ENCODE data around the gene TYROBP.
"Not testable (repeated sequence)": the region's sequence is repeated elsewhere in the genome, so short reads cannot be mapped to it uniquely, and the experiment has no call there.

TYROBP gene

DNA sequence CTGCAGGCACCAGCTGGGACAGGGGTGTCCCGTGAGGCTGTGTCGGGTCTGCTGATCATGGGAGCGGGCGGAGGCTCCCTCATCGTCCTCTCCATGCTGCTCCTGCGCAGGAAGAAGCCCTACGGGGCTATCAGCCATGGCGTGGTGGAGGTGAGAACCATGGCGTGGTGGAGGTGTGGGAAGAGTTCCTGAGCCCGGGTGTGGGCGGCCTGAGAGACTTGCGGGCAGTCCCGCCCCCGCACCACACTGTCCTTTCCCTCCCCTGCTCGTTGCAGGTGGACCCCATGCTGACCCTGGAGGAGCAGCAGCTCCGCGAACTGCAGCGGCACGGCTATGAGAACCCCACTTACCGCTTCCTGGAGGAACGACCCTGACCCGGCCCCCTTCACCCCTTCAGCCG is 29.0 kb downstream of the TYROBP start:
- DNase-seq (ENCODE audit: extremely low spot score, insufficient read length, low read depth) (no peak), FAIRE-seq (no peak)

DNA sequence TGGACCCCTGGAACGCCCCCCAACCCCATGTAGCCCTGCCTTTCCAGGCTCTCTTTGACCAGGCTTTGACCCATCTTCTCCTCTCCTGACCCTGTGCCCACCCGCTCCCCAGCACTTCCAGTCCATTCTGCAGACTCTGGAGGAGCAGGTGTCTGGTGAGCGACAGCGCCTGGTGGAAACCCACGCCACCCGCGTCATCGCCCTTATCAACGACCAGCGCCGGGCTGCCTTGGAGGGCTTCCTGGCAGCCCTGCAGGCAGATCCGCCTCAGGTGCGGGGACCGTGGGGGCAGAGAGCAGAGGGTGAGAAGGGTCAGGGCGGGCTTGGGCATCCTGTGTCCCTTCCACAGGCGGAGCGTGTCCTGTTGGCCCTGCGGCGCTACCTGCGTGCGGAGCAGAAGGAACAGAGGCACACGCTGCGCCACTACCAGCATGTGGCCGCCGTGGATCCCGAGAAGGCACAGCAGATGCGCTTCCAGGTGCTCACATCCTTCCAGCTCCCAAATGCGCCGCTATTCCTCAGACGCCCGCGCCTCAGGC is 33.6 kb downstream of the TYROBP start:
- no peak for DNase-seq (ENCODE audit: extremely low spot score, insufficient read length, low read depth)

DNA sequence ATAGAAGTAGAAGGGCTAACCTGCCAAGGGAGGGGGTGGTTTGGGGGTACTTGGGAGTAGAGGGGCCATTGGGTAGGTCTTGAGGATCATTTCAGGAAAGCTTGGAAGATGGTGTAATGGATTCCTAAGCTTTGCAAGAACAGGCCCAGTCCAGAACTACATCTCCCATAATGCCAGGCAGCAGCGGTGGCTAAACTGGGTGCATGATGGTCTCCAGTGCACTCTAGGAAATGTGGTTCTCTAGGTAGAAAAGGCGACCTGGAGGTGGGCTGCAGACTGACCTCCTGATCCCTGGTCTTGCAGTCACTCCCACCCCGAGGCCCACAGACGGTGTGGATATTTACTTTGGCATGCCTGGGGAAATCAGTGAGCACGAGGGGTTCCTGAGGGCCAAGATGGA is 35.9 kb downstream of the TYROBP start:
- no peak for FAIRE-seq
- DNase-seq (ENCODE audit: extremely low spot score, insufficient read length, low read depth): no peak

More for the DNA sequence above, 33.6 kb downstream of the TYROBP start:
- FAIRE-seq: no peak

DNA sequence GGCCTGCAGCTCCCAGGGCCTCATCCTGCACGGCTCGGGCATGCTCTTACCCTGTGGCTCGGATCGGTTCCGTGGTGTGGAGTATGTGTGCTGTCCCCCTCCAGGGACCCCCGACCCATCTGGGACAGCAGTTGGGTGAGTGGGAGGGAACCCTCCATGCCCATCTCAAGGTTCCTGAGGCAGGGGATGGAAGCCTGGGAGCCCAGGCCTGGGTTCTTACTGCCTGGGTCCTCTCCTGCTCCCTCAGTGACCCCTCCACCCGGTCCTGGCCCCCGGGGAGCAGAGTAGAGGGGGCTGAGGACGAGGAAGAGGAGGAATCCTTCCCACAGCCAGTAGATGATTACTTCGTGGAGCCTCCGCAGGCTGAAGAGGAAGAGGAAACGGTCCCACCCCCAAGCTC is 36.5 kb downstream of the TYROBP start:
- DNase-seq (ENCODE audit: extremely low spot score, insufficient read length, low read depth) (no peak), FAIRE-seq (no peak)

DNA sequence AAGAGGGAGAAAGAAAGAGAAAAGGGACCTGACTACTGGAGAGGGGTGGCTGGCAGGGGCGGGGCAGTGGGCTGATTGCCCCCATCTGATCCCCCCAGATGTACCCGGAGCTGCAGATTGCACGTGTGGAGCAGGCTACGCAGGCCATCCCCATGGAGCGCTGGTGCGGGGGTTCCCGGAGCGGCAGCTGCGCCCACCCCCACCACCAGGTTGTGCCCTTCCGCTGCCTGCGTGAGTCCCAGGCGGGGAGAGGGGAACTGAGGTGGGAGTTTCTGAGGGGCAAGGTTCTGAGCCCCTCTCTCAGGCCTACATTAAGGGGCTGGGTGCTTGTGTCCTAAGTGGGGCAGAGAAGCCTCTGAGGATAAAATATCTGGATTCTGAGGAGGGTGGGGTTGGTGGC is 37.3 kb downstream of the TYROBP start:
- FAIRE-seq: no peak
- no peak for DNase-seq (ENCODE audit: extremely low spot score, insufficient read length, low read depth)

DNA sequence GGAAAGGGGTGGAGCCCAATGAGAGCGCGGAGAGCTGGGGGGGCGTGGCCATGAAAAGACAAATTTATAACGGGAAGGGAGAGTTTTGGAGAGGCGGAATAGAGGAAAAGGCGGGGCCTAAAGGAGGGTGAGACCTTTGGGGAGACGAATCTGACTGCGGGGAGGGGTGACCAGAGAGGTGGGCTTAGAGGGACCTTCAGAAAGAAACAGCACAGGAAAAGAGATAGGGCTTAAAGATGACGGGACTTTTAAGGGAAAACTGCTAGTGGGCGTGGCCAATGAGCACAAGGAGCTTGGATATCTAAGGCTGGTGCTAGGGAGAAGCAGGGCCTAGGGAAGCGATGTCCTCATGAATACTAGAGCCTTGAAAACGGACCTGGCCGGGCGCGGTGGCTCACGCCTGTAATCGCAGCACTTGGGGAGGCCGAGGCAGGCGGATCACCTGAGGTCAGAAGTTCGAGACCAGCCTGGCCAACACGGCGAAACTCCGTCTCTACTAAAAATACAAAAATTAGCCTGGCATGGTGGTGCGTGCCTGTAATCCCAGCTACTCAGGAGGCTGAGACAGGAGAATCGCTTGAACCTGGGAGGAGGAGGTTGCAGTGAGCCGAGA is 37.9 kb downstream of the TYROBP start:
- DNase-seq (ENCODE audit: extremely low spot score, insufficient read length, low read depth); FAIRE-seq: not testable (repeated sequence)

DNA sequence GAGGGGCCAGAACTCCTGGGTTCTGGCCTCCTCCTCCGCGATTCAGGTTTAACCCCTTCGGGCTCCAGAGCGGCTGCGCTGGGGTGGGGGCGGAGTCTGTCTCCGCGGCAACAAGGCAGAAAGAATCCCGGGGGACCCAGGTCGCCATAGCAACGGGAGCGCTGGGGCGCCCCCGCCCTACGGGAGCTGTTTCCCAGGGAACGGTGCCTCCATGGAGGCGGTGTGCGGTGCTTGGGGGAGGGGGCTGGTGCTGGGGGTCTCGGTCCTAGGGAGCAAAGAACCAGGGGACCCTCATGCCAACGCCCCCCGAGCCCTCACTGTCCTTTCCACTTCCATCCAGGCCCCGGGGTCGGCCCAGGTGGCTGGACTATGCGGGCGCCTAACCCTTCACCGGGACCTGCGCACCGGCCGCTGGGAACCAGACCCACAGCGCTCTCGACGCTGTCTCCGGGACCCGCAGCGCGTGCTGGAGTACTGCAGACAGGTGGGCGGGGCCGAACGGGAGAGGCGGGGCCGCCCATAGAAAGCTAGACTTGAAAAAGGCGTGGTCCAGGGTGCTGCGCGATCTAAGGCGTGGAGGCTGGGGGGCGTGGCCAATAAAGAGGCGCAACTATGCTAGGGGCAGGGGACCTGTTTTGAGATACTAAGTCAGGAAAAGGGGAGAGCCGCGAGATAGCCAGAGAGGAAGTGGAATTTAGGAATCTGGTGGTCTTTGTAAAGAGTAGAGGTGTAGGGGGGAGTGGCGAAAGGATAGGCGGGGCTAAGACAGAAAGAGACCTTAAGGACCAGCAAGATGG is 38.6 kb downstream of the TYROBP start:
- DNase-seq (ENCODE audit: extremely low spot score, insufficient read length, low read depth) (peak; percentile 69), FAIRE-seq (peak; percentile 81)

DNA sequence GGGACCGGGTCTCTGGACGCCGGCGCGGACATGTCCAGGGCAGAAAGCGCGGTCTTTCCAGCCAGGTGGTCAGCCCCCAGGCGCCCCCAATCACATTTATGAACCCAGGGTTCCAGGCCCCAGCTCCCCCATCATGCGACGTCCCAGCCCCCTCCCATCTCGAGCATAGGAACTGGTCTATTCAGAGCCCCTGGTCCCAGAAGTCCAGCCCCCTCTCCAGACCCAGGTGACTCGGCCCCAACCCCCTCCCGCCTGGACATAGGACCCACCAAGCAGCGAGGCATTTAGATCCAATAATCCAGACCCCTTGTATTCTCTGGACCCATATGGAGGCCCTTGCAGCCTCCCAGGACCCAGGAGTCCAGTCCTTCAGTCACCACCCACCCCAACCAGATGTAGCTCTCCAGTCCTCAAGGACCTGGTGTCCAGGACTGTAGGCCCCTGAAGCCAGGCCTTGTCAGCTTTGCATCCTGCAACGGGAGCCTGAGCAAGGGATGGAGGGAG is 39.2 kb downstream of the TYROBP start:
- FAIRE-seq: no peak

DNA sequence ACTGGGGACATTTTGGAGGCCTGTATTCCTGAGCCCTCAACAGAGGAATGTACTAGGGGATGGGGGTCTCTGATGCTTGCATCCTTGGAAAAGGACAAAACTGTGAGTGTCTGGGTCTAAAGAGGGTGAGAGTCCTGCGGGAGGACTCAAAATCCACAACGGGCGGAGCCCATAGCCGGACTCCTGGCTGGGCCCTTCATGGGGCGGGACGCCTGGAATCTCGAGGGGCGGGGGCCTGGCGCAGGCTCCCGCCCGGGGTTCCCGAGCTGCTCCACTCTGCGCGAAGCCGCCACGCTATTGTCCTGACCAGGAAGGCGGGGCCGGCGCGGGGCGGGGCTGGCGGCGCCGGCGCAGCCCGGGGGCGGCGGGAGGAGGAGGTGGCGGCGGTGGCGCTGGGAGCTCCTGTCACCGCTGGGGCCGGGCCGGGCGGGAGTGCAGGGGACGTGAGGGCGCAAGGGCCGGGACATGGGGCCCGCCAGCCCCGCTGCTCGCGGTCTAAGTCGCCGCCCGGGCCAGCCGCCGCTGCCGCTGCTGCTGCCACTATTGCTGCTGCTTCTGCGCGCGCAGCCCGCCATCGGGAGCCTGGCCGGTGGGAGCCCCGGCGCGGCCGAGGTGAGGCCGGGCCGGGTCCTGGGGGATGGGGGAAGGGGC is 39.8 kb downstream of the TYROBP start, which contains the start of gene APLP1:
Gene APLP1, plus strand, starts transcription at position 403 of the 651 bp plus-strand sequence. Its CDS starts 63 bp downstream, at position 466.
- DNase-seq (ENCODE audit: extremely low spot score, insufficient read length, low read depth): peak; percentile 39

More for the DNA sequence above, 39.2 kb downstream of the TYROBP start:
- no peak for DNase-seq (ENCODE audit: extremely low spot score, insufficient read length, low read depth)

DNA sequence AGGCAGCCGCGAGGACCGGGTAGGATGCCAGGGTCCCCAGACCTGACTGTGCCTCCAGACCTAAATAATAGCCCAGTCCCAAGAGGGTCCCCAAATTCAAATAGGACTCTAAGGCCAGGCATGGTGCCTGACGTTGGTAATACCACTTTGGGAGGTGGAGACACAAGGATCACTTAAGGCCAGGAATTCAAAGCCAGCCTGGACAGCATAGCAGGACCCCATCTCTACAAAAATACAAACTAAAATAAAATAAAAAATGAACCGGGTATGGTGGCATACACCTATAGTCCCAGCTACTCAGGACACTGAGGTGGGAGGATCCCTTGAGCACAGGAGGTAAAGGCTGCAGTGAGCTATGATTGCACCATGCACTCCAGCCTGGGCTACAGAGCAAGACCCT is 45.1 kb downstream of the TYROBP start:
- no peak for FAIRE-seq
- DNase-seq (ENCODE audit: extremely low spot score, insufficient read length, low read depth): no peak

More for the DNA sequence above, 39.8 kb downstream of the TYROBP start, which contains the start of gene APLP1:
- no peak for FAIRE-seq

DNA sequence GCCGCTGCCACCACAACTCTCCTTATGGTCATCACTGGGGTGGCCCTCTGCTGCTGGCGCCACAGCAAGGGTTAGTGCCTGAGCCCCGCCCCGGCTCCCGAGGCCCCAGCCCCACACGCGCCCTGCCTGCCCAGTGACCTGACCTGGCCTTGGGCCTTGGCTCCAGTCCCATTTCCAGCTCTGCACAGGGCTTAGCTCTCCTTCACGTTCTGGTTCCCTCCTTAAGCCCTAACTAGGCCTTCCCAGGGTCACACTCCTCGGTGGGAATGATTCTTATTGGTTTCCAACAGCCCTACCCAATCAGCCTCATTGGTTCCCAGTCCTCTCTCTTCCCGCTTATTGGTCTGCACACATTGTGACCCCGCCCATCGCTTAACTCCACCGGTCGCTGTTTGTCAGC is 45.6 kb downstream of the TYROBP start:
- DNase-seq (ENCODE audit: extremely low spot score, insufficient read length, low read depth): no peak
- FAIRE-seq: no peak

DNA sequence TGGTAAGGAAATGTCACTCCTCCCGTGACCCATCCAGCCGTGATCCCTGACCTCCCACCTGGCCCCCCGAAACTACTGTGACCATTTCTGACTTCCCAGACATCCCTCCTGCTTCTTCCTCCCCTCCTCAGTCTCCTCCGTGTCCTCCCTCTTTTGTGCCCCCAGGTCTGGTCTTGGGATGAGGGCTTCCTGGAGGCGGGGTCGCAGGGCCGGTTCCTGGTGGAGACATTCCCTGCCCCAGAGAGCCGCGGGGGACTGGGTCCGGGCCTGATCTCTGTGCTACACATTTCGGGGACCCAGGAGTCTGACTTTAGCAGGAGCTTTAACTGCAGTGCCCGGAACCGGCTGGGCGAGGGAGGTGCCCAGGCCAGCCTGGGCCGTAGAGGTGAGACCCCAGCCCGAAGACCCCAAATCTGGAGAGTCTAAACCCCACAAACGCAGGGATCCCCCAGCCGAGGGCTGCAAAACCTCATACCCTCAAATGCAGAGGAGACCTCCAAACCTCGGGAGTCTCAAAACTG is 46.4 kb downstream of the TYROBP start:
- no peak for FAIRE-seq
- no peak for DNase-seq (ENCODE audit: extremely low spot score, insufficient read length, low read depth)

DNA sequence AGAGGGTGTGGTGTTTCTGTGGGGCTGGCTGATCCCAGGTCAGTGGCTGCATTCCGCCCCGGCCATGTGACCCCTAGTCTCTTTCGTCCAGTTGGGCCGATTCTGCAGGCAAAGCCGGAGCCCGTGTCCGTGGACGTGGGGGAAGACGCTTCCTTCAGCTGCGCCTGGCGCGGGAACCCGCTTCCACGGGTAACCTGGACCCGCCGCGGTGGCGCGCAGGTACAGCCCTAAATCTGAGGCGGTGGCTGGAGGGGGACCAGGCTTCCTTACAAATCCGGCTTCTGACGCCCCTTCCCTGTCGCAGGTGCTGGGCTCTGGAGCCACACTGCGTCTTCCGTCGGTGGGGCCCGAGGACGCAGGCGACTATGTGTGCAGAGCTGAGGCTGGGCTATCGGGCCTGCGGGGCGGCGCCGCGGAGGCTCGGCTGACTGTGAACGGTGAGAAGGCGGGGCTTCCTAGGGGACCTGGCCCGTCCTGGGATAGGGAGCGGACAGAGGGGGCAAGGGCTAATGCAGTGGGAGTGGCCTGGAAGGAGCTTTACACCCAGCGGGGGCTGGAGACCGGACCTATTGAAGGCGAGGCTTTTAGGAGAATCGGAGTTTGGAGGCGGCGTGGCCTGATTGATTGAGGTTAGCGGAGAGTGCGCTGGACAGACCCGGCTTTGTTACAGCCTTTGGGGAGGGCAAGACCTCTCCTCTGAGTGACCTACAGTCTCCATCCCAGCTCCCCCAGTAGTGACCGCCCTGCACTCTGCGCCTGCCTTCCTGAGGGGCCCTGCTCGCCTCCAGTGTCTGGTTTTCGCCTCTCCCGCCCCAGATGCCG is 47.1 kb downstream of the TYROBP start:
- DNase-seq (ENCODE audit: extremely low spot score, insufficient read length, low read depth) (no peak), FAIRE-seq (no peak)

DNA sequence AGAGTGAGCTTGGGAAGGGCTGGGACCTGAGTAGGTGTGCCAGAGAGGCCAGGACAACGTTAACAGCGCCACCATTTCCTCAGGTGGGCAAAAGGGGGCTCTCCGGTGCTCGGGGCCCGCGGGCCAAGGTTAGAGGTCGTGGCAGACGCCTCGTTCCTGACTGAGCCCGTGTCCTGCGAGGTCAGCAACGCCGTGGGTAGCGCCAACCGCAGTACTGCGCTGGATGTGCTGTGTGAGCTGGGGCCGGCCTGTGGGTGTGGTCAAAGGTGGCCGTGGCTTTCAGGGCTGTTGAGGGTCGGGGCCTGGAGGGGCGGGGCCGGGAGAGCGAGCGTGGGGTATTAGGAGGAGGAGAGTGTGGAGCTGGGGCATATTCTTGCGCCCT is 47.7 kb downstream of the TYROBP start:
- no peak for DNase-seq (ENCODE audit: extremely low spot score, insufficient read length, low read depth)
- FAIRE-seq: no peak

DNA sequence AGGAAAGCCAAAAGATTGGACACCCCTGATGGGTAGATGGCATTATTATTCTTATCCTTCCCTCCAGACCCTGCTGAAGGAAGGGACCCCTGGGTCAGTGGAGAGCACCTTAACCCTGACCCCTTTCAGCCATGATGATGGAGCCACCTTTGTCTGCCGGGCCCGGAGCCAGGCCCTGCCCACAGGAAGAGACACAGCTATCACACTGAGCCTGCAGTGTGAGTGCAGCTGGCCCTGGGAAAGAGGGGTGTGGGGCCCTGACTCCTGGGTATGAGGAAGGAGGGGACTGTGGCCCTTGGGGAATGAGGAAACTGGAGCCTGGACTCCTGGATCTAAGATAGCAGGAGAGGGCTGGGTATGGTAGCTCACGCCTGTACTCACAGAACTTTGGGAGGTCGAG is 48.7 kb downstream of the TYROBP start:
- FAIRE-seq (no peak), DNase-seq (ENCODE audit: extremely low spot score, insufficient read length, low read depth) (no peak)

DNA sequence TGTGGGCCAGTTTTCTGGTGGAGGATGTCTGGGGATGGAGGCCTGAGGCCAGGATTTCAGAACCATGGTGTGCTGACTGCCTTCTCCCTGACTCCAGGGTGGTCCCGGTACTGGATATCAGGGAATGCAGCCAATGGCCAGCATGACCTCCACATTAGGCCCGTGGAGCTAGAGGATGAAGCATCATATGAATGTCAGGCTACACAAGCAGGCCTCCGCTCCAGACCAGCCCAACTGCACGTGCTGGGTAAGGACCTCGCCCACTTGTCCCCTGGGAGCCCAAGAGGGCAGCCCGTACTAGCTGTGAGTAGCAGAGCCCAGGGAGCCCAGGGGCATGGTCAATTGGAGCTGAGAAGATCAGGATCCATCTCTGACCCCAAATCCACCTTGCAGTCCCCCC is 49.8 kb downstream of the TYROBP start:
- DNase-seq (ENCODE audit: extremely low spot score, insufficient read length, low read depth): no peak
- no peak for FAIRE-seq

DNA sequence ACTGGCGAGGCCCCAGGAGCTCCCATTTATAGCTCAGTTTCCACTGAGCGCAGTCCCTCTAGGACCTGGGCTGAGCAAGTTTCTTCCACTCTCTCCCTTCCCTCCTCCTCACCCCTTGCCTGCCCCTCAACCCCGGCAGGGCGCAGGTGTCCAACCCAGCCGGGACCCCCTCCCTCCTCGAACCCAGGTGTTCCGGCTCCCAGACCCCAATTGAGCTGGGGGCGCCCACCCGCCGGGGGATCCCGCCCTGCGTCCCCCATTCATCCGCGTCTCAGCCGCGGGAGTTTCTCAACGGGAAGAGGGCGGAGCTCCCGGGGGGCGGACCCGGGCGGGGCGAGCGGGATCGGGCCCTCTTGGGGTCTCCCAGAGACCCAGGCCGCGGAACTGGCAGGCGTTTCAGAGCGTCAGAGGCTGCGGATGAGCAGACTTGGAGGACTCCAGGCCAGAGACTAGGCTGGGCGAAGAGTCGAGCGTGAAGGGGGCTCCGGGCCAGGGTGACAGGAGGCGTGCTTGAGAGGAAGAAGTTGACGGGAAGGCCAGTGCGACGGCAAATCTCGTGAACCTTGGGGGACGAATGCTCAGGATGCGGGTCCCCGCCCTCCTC is 51.4 kb downstream of the TYROBP start, which contains the start of gene KIRREL2:
Gene KIRREL2, plus strand, starts transcription at position 366 of the 604 bp plus-strand sequence. Its CDS starts 209 bp downstream, at position 575.
- FAIRE-seq: no peak
- no peak for DNase-seq (ENCODE audit: extremely low spot score, insufficient read length, low read depth)

Measured in GM18507 (cell line).